SK-N-SH treated with all-trans-retinoic acid at 6 μM for 48 hours (cell line): Measurements from ENCODE around the gene GRXCR1.

Experiments
- ATAC-seq: fragments of 200-7000 bp; cut with Tn5 transposase; 3 replicates; pipeline ENCODE4 v1.9.1; 2020; ENCODE audit warnings: mild to moderate bottlenecking, moderate library complexity
- ARNTL ChIP-seq: fragments of 450-650 bp; formaldehyde crosslinking; IDR thresholded peaks from 2 replicates; pipeline ENCODE4 v1.5.0; 2020; ENCODE audit warnings: low read depth, mild to moderate bottlenecking, moderate library complexity, borderline replicate concordance
- CSRNP3 ChIP-seq: fragments of 250-450 bp; sonication (Bioruptor Pico); IDR thresholded peaks from 2 replicates; pipeline ENCODE4 v1.5.1; 2021; ENCODE audit warnings: mild to moderate bottlenecking, moderate library complexity
- ESRRG ChIP-seq: fragments of 250-450 bp; sonication (Bioruptor Pico); IDR thresholded peaks from 2 replicates; pipeline ENCODE4 v1.6.1; 2021; ENCODE audit warnings: mild to moderate bottlenecking
- GLIS3 ChIP-seq: fragments of 250-450 bp; sonication (Bioruptor Pico); IDR thresholded peaks from 2 replicates; pipeline ENCODE4 v1.5.0; 2020; ENCODE audit warnings: mild to moderate bottlenecking, moderate library complexity
- ISL1 ChIP-seq: fragments of 250-450 bp; sonication (Bioruptor Pico); IDR thresholded peaks from 2 replicates; pipeline ENCODE4 v2.1.2; 2022; ENCODE audit warnings: mild to moderate bottlenecking, moderate library complexity
- OSR1 ChIP-seq: fragments of 250-450 bp; sonication (Bioruptor Pico); IDR thresholded peaks from 2 replicates; pipeline ENCODE4 v1.8.0; 2022; ENCODE audit warnings: moderate library complexity, mild to moderate bottlenecking, inconsistent platforms
- PATZ1 ChIP-seq: fragments of 250-450 bp; sonication (Bioruptor Pico); IDR thresholded peaks from 2 replicates; pipeline ENCODE4 v1.8.0; 2020; ENCODE audit warnings: mild to moderate bottlenecking, moderate library complexity, borderline replicate concordance
- POU6F1 ChIP-seq: fragments of 250-450 bp; sonication (Bioruptor Pico); IDR thresholded peaks from 2 replicates; pipeline ENCODE4 v1.8.0; 2021; ENCODE audit warnings: low read depth, mild to moderate bottlenecking, moderate library complexity, borderline replicate concordance
- RARB ChIP-seq: fragments of 250-450 bp; sonication (Bioruptor Pico); IDR thresholded peaks from 2 replicates; pipeline ENCODE4 v1.8.0; 2021; ENCODE audit warnings: mild to moderate bottlenecking, moderate library complexity
- TCF4 ChIP-seq: fragments of 250-450 bp; sonication (Bioruptor Pico); IDR thresholded peaks from 2 replicates; pipeline ENCODE4 v1.8.0; 2021; ENCODE audit warnings: mild to moderate bottlenecking, moderate library complexity, borderline replicate concordance
- ZC3H10 ChIP-seq: fragments of 250-450 bp; sonication (Bioruptor Pico); IDR thresholded peaks from 2 replicates; pipeline ENCODE4 v1.5.1; 2021; ENCODE audit warnings: mild to moderate bottlenecking, moderate library complexity
- ZFP3 ChIP-seq: fragments of 250-450 bp; sonication (Bioruptor Pico); IDR thresholded peaks from 2 replicates; pipeline ENCODE4 v1.5.0; 2020; ENCODE audit warnings: mild to moderate bottlenecking, moderate library complexity
- ZFP30 ChIP-seq: fragments of 450-650 bp; formaldehyde crosslinking; IDR thresholded peaks from 2 replicates; pipeline ENCODE4 v1.5.0; 2022; ENCODE audit warnings: mild to moderate bottlenecking, moderate library complexity
- ZNF70 ChIP-seq: fragments of 450-650 bp; formaldehyde crosslinking; IDR thresholded peaks from 2 replicates; pipeline ENCODE4 v1.5.0; 2020; ENCODE audit warnings: mild to moderate bottlenecking, moderate library complexity
- ZNF8 ChIP-seq: fragments of 450-650 bp; formaldehyde crosslinking; IDR thresholded peaks from 2 replicates; pipeline ENCODE4 v1.5.0; 2020; ENCODE audit warnings: mild to moderate bottlenecking, moderate library complexity

The GRXCR1 gene

GRCh38 chr4:43066415-43066814, 173.9 kb downstream of the GRXCR1 start:
- TF ChIP-seq ZNF70 (CRISPR knock-in tag) (no peak), POU6F1 (no peak), ZC3H10 (CRISPR knock-in tag) (no peak), TCF4 (no peak), GLIS3 (CRISPR knock-in tag) (no peak), ZNF8 (CRISPR knock-in tag) (no peak), ARNTL (CRISPR knock-in tag) (no peak), RARB (CRISPR knock-in tag) (no peak), ESRRG (no peak), ISL1 (CRISPR knock-in tag) (no peak), PATZ1 (no peak), ZFP3 (CRISPR knock-in tag) (no peak), ZFP30 (CRISPR knock-in tag) (no peak)
- no peak for ATAC-seq

GRCh38 chr4:43071069-43071468, 178.6 kb downstream of the GRXCR1 start:
- ATAC-seq: no peak
- TF ChIP-seq GLIS3 (CRISPR knock-in tag) (no peak), OSR1 (CRISPR knock-in tag) (no peak), TCF4 (no peak), ESRRG (no peak), CSRNP3 (CRISPR knock-in tag) (no peak)
